Heart left ventricle (tissue), 13 donors: ENCODE data around the gene ATP13A4.

Source experiments
- CTCF ChIP-seq, 12 donors: fragments of 200-600 bp; sonication (generic) in 4 of 12; IDR thresholded peaks; one replicate each; pipeline versions ENCODE4 v1.5.0 to v1.8.0; 2018 to 2022; ENCODE audit warnings: antibody characterized with exemption in 12 of 12, mild to moderate bottlenecking in 5 of 12
- POLR2A ChIP-seq, 2 donors: fragments of 450-650 bp; IDR thresholded peaks; one replicate each; pipeline ENCODE4 v1.6.1; 2017; ENCODE audit warnings: antibody characterized with exemption in 2 of 2, mild to moderate bottlenecking in 2 of 2, moderate library complexity in 2 of 2
- donor health status: ischemic (EF 13 %, LVEDD 7.1; RV severe dilation, severe dysfunction).
- donor health status: DM: no; HTN: yes; CAD: no.
- donor health status: DM: no; HTN: no; CAD: no.
- donor health status: ischemic (EF 25% LVEDD 6.9; RV normal size, moderate dysfunction).
- donor health status: ischemic (EF 25% LVEDD 5.7; RV mildly dilated, moderate dysfunction).
- donor health status: ischemic (EF 35%, LVEDD 5.7; RV mildly dilated, moderate dysfunction).
- donor health status: nonischemic (EF 11% LVEDD 7.7; RV severe dilation, severe dysfunction).
- donor health status: DM: yes; HTN: yes; CAD: no.
- donor health status: PGD.
- donor health status: ischemic (EF 29% LVEDD 5.4; RV normal size, mild dysfunction).
- donor health status: nonischemic (EF 23%, LVEDD 6.1; RV moderate dilation, normal function).

- TF ChIP-seq CTCF (IDR thresholded peaks at IDR 0.05): no peak
- no peak for TF ChIP-seq POLR2A (IDR thresholded peaks at IDR 0.05)
Measured at GRCh38 chr3:193589129-193589528, 34.4 kb upstream of the ATP13A4 start.
